Measurements from ENCODE around the gene HSD3B1. TPM values are rescaled to one million over a fixed set of nuclear protein-coding genes. Genes with fewer than 3 reads are reported as not detected.

The HSD3B1 gene
- total and polyA plus RNA-seq, 9 of the 15 experiments (the other 6 are each of a cell fraction or from before 2014, with no cell fraction given): not detected

GRCh38 chr1:119482517-119483425, 24.2 kb upstream of the HSD3B1 start:
- 1% methylated on average over 6 of the region's 6 CpGs for WGBS (ENCODE audit: insufficient coverage, low coverage, missing lambda C conversion rate)
- FAIRE-seq: no peak
- no TSS peak for BruUV-seq (replicated peaks)
- Histone ChIP-seq H3K4me3 (no peak overlapping the region), H3K4me1 (replicated peaks in 1 of 2; ENCODE audit: control insufficient read depth in 2 of 2, insufficient read depth in 2 of 2, low read length in 2 of 2) (no peaks in the 10 kb centered on the region), H3K36me3 (ENCODE audit: control insufficient read depth, insufficient read depth, low read length) (no peaks in the 10 kb centered on the region), H2AFZ (ENCODE audit: low read depth, low read length) (no peak overlapping the region), H3K4me2 (ENCODE audit: insufficient read depth, low read length) (no peak overlapping the region), H3K9me3 (replicated peaks; ENCODE audit: control insufficient read depth, insufficient read depth, low read depth, low read length) (no peaks in the 10 kb centered on the region), H3K9ac (ENCODE audit: insufficient read depth in 1 of 2, low read depth in 2 of 2, low read length in 2 of 2) (no peak overlapping the region), H3K27me3 (ENCODE audit: control insufficient read depth in 2 of 2, insufficient read depth in 2 of 2, low read length in 2 of 2) (no peaks in the 10 kb centered on the region), H3K27ac (ENCODE audit: extremely low read depth, low read depth, low read length) (no peak overlapping the region), H3K79me2 (ENCODE audit: control insufficient read depth, insufficient read depth, low read length) (no peaks in the 10 kb centered on the region), H3K9me1 (ENCODE audit: control insufficient read depth, insufficient read depth, low read length) (no peaks in the 10 kb centered on the region), H4K20me1 (replicated peaks; ENCODE audit: control insufficient read depth, insufficient read depth, low read length) (no peaks in the 10 kb centered on the region)
- no peak for DNase-seq (ENCODE audit: extremely low read depth in 1 of 4, low spot score in 3 of 4)
- POLR2A ChIA-PET: interaction anchor here (0.5 kb wide), 1 partner anchor 113 kb away, joined by 3 read pairs; no protein-coding TSS in a partner anchor
- in situ Hi-C loops (cut with MboI) (no loop called here), intact Hi-C loops (cut with micrococcal nuclease) (no loop called here)
- CTCF ChIA-PET (ENCODE audit: low intra/inter-chr PET ratio): no interaction called here
- ATAC-seq: no peak
- TF ChIP-seq ZFX (CRISPR knock-in tag; IDR thresholded peaks at IDR 0.05) (no peak), NFYB (IDR thresholded peaks at IDR 0.05; ENCODE audit: extremely low read depth, insufficient read length) (no peak), HNRNPLL (IDR thresholded peaks at IDR 0.05; ENCODE audit: low read depth, low read length, poor library complexity, severe bottlenecking) (no peak), TSC22D4 (tag; IDR thresholded peaks at IDR 0.05) (no peak), TAL1 (IDR thresholded peaks at IDR 0.05) (no peak), NCOA4 (IDR thresholded peaks at IDR 0.05; ENCODE audit: partially characterized antibody) (no peak), ZC3H8 (IDR thresholded peaks at IDR 0.05) (no peak), EWSR1 (IDR thresholded peaks at IDR 0.05; ENCODE audit: borderline replicate concordance, low read depth, partially characterized antibody) (no peak), ATF1 (CRISPR knock-in tag; IDR thresholded peaks at IDR 0.05) (no peak), ATF1 (tag; IDR thresholded peaks at IDR 0.05) (no peak), TBL1XR1 (IDR thresholded peaks at IDR 0.05; ENCODE audit: low read length in 2 of 2) (no peak), ELF1 (tag; IDR thresholded peaks at IDR 0.05) (no peak), HNRNPK (IDR thresholded peaks at IDR 0.05; ENCODE audit: low read depth, low read length, poor library complexity, severe bottlenecking) (no peak), THRAP3 (IDR thresholded peaks at IDR 0.05; ENCODE audit: borderline replicate concordance) (no peak), HOXB6 (CRISPR knock-in tag; IDR thresholded peaks at IDR 0.05; ENCODE audit: borderline replicate concordance) (no peak), SMARCC2 (IDR thresholded peaks at IDR 0.05; ENCODE audit: low read depth) (no peak), MED1 (CRISPR knock-in tag; IDR thresholded peaks at IDR 0.05; ENCODE audit: borderline replicate concordance) (no peak)
- TF ChIP-seq, protein P1, sequence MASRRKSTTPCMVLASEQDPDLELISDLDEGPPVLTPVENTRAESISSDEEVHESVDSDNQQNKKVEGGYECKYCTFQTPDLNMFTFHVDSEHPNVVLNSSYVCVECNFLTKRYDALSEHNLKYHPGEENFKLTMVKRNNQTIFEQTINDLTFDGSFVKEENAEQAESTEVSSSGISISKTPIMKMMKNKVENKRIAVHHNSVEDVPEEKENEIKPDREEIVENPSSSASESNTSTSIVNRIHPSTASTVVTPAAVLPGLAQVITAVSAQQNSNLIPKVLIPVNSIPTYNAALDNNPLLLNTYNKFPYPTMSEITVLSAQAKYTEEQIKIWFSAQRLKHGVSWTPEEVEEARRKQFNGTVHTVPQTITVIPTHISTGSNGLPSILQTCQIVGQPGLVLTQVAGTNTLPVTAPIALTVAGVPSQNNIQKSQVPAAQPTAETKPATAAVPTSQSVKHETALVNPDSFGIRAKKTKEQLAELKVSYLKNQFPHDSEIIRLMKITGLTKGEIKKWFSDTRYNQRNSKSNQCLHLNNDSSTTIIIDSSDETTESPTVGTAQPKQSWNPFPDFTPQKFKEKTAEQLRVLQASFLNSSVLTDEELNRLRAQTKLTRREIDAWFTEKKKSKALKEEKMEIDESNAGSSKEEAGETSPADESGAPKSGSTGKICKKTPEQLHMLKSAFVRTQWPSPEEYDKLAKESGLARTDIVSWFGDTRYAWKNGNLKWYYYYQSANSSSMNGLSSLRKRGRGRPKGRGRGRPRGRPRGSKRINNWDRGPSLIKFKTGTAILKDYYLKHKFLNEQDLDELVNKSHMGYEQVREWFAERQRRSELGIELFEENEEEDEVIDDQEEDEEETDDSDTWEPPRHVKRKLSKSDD (conservative IDR thresholded peaks at IDR 0.05; ENCODE audit: low read length): no peak
- TF ChIP-seq, protein P2, sequence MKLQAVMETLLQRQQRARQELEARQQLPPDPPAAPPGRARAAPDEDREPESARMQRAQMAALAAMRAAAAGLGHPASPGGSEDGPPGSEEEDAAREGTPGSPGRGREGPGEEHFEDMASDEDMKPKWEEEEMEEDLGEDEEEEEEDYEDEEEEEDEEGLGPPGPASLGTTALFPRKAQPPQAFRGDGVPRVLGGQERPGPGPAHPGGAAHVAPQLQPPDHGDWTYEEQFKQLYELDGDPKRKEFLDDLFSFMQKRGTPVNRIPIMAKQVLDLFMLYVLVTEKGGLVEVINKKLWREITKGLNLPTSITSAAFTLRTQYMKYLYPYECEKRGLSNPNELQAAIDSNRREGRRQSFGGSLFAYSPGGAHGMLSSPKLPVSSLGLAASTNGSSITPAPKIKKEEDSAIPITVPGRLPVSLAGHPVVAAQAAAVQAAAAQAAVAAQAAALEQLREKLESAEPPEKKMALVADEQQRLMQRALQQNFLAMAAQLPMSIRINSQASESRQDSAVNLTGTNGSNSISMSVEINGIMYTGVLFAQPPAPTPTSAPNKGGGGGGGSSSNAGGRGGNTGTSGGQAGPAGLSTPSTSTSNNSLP (IDR thresholded peaks at IDR 0.05; ENCODE audit: borderline replicate concordance, low read depth, low read length): no peak
